SK-N-SH (cell line): ENCODE results near the gene RNU6-9. TPM values are rescaled to one million over a fixed set of nuclear protein-coding genes. Genes with fewer than 3 reads are reported as not detected.

Experiments
- CTCF ChIA-PET: fragments of 300-600, 350-600 bp; formaldehyde crosslinking; extraction: SDS; loops from one replicate; lab custom pipeline; 2021; lab: Yijun Ruan, JAX
- POLR2A ChIA-PET: fragments of 350-600 bp; sonication (Branson Sonifier 250); formaldehyde crosslinking; extraction: SDS; loops from one replicate; lab custom pipeline; 2020; ENCODE audit warnings: antibody characterized with exemption, inconsistent platforms; lab: Yijun Ruan, JAX
- DNase-seq: peaks from one replicate; pipeline ENCODE4 v3.0.0; 2012
- H2AFZ ChIP-seq: fragments of 200-600 bp; sonication (generic); 2 replicates; pipeline ENCODE4 v1.8.1; 2016; ENCODE audit warnings: antibody characterized with exemption, mild to moderate bottlenecking, low read depth
- H3F3A ChIP-seq: fragments of 200-600 bp; sonication (generic); replicated peaks from 2 replicates; pipeline ENCODE3; 2016; ENCODE audit warnings: antibody characterized with exemption, mild to moderate bottlenecking; ENCODE audit not compliant: insufficient read depth
- H3K27ac ChIP-seq, 2 experiments: fragments of 200-500 bp in 1 of 2; fragments of 200-600 bp in 1 of 2; sonication (Bioruptor generic) in 1 of 2; sonication (generic), shearing (Covaris generic) in 1 of 2; 2 replicates each; pipeline versions ENCODE4 v1.5.1 to v1.6.1; 2014 to 2016; ENCODE audit warnings: low read depth in 2 of 2, inconsistent platforms in 1 of 2, low read length in 1 of 2, mild to moderate bottlenecking in 1 of 2, mixed read lengths in 1 of 2
- H3K27me3 ChIP-seq: fragments of 200-600 bp; sonication (generic), shearing (Covaris generic); 2 replicates; pipeline ENCODE4 v1.6.1; 2016; ENCODE audit warnings: mixed run types; ENCODE audit not compliant: insufficient read depth
- H3K36me3 ChIP-seq, 2 experiments: fragments of 200-500 bp in 1 of 2; fragments of 200-600 bp in 1 of 2; sonication (Bioruptor generic) in 1 of 2; sonication (generic) in 1 of 2; replicated peaks in 1 of 2; 2 replicates each; pipeline versions ENCODE3 to v1.5.1; 2014 to 2016; ENCODE audit warnings: low read length in 1 of 2, mild to moderate bottlenecking in 1 of 2; ENCODE audit not compliant: insufficient read depth in 2 of 2, control insufficient read depth in 1 of 2
- H3K4me1 ChIP-seq, 2 experiments: fragments of 200-500 bp in 1 of 2; fragments of 200-600 bp in 1 of 2; sonication (Bioruptor generic) in 1 of 2; sonication (generic), shearing (Covaris generic) in 1 of 2; 2 replicates each; pipeline versions ENCODE4 v1.5.1 to v1.6.1; 2014 to 2016; ENCODE audit warnings: low read depth in 1 of 2, low read length in 1 of 2, mixed run types in 1 of 2; ENCODE audit not compliant: insufficient read depth in 2 of 2, control insufficient read depth in 1 of 2
- H3K4me2 ChIP-seq: fragments of 200-600 bp; sonication (generic), shearing (Covaris generic); 2 replicates; pipeline ENCODE4 v1.6.1; 2017; ENCODE audit warnings: mixed run types
- H3K4me3 ChIP-seq, 2 experiments: fragments of 200-500 bp in 1 of 2; fragments of 200-600 bp in 1 of 2; sonication (Bioruptor generic) in 1 of 2; sonication (generic), shearing (Covaris generic) in 1 of 2; 2 replicates each; pipeline versions ENCODE4 v1.5.1 to v1.8.1; 2014 to 2016; ENCODE audit warnings: low read depth in 2 of 2, inconsistent platforms in 1 of 2, low read length in 1 of 2, mild to moderate bottlenecking in 1 of 2, mixed read lengths in 1 of 2, moderate library complexity in 1 of 2
- H3K79me2 ChIP-seq: fragments of 200-600 bp; sonication (generic); 2 replicates; pipeline ENCODE4 v1.8.1; 2017; ENCODE audit warnings: mild to moderate bottlenecking; ENCODE audit not compliant: insufficient read depth
- H3K9ac ChIP-seq: fragments of 200-600 bp; sonication (generic); 2 replicates; pipeline ENCODE4 v1.6.1; 2017; ENCODE audit warnings: mixed run types
- H3K9me2 ChIP-seq: fragments of 200-600 bp; sonication (generic); 2 replicates; pipeline ENCODE4 v1.6.1; 2017; ENCODE audit warnings: mixed run types
- H3K9me3 ChIP-seq: fragments of 200-600 bp; sonication (generic); 2 replicates; pipeline ENCODE4 v1.6.1; 2017; ENCODE audit warnings: mixed run types, mild to moderate bottlenecking, moderate library complexity
- H4K20me1 ChIP-seq: fragments of 200-600 bp; sonication (generic); 2 replicates; pipeline ENCODE4 v1.6.1; 2017; ENCODE audit warnings: mild to moderate bottlenecking, mixed run types; ENCODE audit not compliant: insufficient read depth
- CHD2 ChIP-seq: fragments of 150-350 bp; IDR thresholded peaks from 2 replicates; pipeline ENCODE4 v1.6.1; 2018; ENCODE audit warnings: low read length; ENCODE audit not compliant: partially characterized antibody
- EP300 ChIP-seq, 2 experiments: IDR thresholded peaks; 2 replicates each; pipeline versions ENCODE4 v1.4.0 to v1.6.1; 2012; ENCODE audit warnings: borderline replicate concordance in 1 of 2, low read depth in 1 of 2, low read length in 1 of 2
- EZH2phosphoT487 ChIP-seq: fragments of 200-600 bp; sonication (generic); IDR thresholded peaks from 2 replicates; pipeline ENCODE4 v1.6.1; 2017; ENCODE audit warnings: low read depth, mixed run types, mild to moderate bottlenecking, antibody characterized with exemption, moderate library complexity, borderline replicate concordance
- FOSL2 ChIP-seq: IDR thresholded peaks from 2 replicates; pipeline ENCODE4 v1.4.0; 2012; ENCODE audit warnings: low read depth, mild to moderate bottlenecking, moderate library complexity, borderline replicate concordance
- FOXM1 ChIP-seq: IDR thresholded peaks from 2 replicates; pipeline ENCODE4 v1.4.0; 2012; ENCODE audit warnings: low read depth, mild to moderate bottlenecking
- GATA2 ChIP-seq: sonication (generic); formaldehyde crosslinking; IDR thresholded peaks from 2 replicates; pipeline ENCODE4 v1.5.0; 2020; ENCODE audit warnings: mild to moderate bottlenecking, missing genetic modification reagents
- JUND ChIP-seq: IDR thresholded peaks from 2 replicates; pipeline ENCODE4 v1.4.0; 2012
- MXI1 ChIP-seq: IDR thresholded peaks from 2 replicates; pipeline ENCODE4 v1.6.1; 2012; ENCODE audit warnings: mild to moderate bottlenecking, low read depth, low read length, improper control_type of control experiment
- POLR2AphosphoS5 ChIP-seq: IDR thresholded peaks from 2 replicates; pipeline ENCODE4 v1.6.1; 2012; ENCODE audit warnings: low read depth, low read length
- REST ChIP-seq: IDR thresholded peaks from 2 replicates; pipeline ENCODE4 v1.6.1; 2012; ENCODE audit warnings: mild to moderate bottlenecking, low read depth, low read length, moderate library complexity
- RXRA ChIP-seq: IDR thresholded peaks from 2 replicates; pipeline ENCODE4 v1.4.0; 2012; ENCODE audit warnings: low read depth, mild to moderate bottlenecking, borderline replicate concordance
- SMC3 ChIP-seq: IDR thresholded peaks from 2 replicates; pipeline ENCODE4 v1.6.1; 2012; ENCODE audit warnings: low read depth, low read length, improper control_type of control experiment
- TAF1 ChIP-seq: IDR thresholded peaks from 2 replicates; pipeline ENCODE4 v1.6.1; 2012; ENCODE audit warnings: low read depth, mild to moderate bottlenecking, low read length, moderate library complexity, borderline replicate concordance
- WGBS: methylation state at CpG from one replicate; pipeline ENCODE4 v1.1.6; 2017; ENCODE audit warnings: low lambda C conversion rate; 5-methylcytosine and 5-hydroxymethylcytosine counted together
- polyA plus RNA-seq, 3 experiments: library from polyadenylated mRNA; depleted of rRNA; stranded (reverse); fragments of >200 nt; gene quantifications; 2 replicates each; pipeline ENCODE4 v1.2.3, GENCODE V29; 2012
- TF ChIP-seq, protein P1 (sequence below): IDR thresholded peaks from 2 replicates; pipeline ENCODE4; 2012
- TF ChIP-seq, protein P2 (sequence below): IDR thresholded peaks from 2 replicates; pipeline ENCODE4 v1.4.0; 2012; ENCODE audit warnings: low read depth, borderline replicate concordance
- TF ChIP-seq, protein P3 (sequence below): IDR thresholded peaks from 2 replicates; pipeline ENCODE4 v1.4.0; 2012; ENCODE audit warnings: low read depth

RNU6-9 gene
- polyA plus RNA-seq, 1 of the 3 experiments (the other 2 are of a cell fraction) = not detected

DNA sequence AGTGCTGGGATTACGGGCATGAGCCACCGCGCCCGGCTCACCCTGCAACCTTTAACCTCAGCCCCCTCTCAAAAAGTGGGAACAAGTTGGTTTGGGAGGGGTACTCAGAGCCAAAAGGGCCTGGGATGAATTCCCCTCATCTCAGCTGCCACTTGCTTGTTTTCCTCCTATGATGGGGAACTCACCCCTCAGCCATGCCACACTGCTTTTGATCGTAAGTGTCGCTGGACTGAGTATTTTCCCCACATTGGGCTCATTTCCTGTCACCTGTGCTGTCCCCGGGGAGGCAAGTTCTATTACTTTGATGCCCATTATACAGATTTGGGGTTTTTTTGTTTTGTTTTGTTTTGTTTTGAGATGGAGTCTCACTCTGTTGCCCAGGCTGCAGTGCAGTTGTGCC is 13.2 kb downstream of the RNU6-9 start (continued):
- TF ChIP-seq RXRA = no peak

- H3K36me3 ChIP-seq = no peaks in the 10 kb centered on the region
- peaks cover 84% of the 10 kb centered on the region for H3K79me2 ChIP-seq
- H3K4me2 ChIP-seq = no peak overlapping the region
- no peak overlapping the region for H3K9ac ChIP-seq
- peaks cover 2% of the 10 kb centered on the region for H3F3A ChIP-seq
- no peaks in the 10 kb centered on the region for H3K9me3 ChIP-seq
- 88% methylated on average over 7 of the region's 14 CpGs for WGBS
- H3K27me3 ChIP-seq = no peaks in the 10 kb centered on the region
- no peaks in the 10 kb centered on the region; a peak in 2 of 4 replicates for H3K4me1 ChIP-seq
- H4K20me1 ChIP-seq = peaks cover 63% of the 10 kb centered on the region
- no peak for TF ChIP-seq GATA2
- TF ChIP-seq TAF1 = no peak
- no peak for TF ChIP-seq CHD2
- no peak for TF ChIP-seq SMC3
- H2AFZ ChIP-seq = no peak overlapping the region
- POLR2A ChIA-PET = no interaction called here
- no peaks in the 10 kb centered on the region for H3K9me2 ChIP-seq
- no peak for DNase-seq
- no peak overlapping the region for H3K27ac ChIP-seq
- CTCF ChIA-PET = interaction anchor here (0.6 to 2.8 kb wide), 4 partner anchors 10 to 43 kb away, joined by 3 to 7 read pairs (median 5); no protein-coding TSS in a partner anchor
- no peak overlapping the region for H3K4me3 ChIP-seq
Measured at GRCh38 chr19:907183-907853, 14.0 kb downstream of the RNU6-9 start.

DNA sequence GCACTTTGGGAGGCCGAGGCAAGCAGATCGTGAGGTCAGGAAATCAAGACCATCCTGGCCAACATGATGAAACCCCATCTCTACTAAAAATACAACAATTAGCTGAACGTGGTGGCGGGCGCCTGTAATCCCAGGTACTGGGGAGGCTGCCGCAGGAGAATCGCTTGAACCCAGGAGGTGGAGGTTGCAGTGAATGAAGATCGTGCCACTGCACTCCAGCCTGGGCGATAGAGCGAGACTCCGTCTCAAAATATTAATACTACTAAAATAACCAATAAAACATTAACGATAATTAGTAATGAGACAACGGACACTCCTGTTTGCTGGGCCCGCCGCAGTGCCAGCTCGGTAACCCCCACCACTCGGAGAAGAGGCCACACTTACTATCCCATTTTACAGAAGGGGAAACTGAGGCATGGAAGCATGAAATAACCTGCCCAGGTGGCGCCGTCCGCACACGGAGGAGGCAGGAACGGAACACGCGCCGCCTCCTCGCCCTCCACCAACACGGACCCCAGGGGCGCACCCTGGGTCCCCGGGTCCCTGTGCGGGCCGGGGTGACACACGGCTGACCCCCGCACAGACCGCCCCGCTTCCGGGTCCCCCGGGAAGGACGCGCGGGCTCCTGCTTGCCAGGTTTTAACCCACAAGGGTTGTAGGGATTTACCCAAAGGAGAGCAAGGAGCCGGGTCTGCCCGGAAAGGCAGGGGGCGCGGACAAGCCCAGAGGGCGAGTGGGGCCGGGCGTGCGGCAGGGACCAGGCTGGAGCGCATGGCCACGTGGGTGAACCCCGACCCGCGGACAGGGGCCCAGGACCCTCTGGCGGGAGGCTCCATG is 18.1 kb downstream of the RNU6-9 start:
- DNase-seq = peak; percentile 59
- ChIA-PET CTCF (interaction anchor here (1.2 kb wide), 1 partner anchor 48 kb away, joined by 3 read pairs; no protein-coding TSS in a partner anchor), POLR2A (no interaction called here)
- Histone ChIP-seq H3K27ac (no peak overlapping the region), H3K9me3 (no peaks in the 10 kb centered on the region), H3K4me2 (peak overlapping the region; percentile 62; the same call in 1 of the 2 replicates), H2AFZ (no peak overlapping the region), H3K4me1 (peaks cover 0 to 4% of the 10 kb centered on the region in 2 experiments; a peak in 2 of 4 replicates), H4K20me1 (peaks cover 32% of the 10 kb centered on the region), H3K4me3 (0 out of 4 replicates have a peak overlapping the region, but pooled peaks of 1 of the 2 experiments have one; percentile 7), H3K27me3 (no peaks in the 10 kb centered on the region), H3K36me3 (no peaks in the 10 kb centered on the region), H3K9me2 (no peaks in the 10 kb centered on the region), H3K79me2 (peaks cover 53% of the 10 kb centered on the region), H3F3A (peaks cover 10% of the 10 kb centered on the region), H3K9ac (no peak overlapping the region)
- 88% methylated on average over 54 of the region's 54 CpGs for WGBS
- no peak for TF ChIP-seq EZH2phosphoT487
- no peak for TF ChIP-seq CHD2
- TF ChIP-seq POLR2AphosphoS5 = no peak
- TF ChIP-seq MXI1 = no peak
- TF ChIP-seq, protein P1, sequence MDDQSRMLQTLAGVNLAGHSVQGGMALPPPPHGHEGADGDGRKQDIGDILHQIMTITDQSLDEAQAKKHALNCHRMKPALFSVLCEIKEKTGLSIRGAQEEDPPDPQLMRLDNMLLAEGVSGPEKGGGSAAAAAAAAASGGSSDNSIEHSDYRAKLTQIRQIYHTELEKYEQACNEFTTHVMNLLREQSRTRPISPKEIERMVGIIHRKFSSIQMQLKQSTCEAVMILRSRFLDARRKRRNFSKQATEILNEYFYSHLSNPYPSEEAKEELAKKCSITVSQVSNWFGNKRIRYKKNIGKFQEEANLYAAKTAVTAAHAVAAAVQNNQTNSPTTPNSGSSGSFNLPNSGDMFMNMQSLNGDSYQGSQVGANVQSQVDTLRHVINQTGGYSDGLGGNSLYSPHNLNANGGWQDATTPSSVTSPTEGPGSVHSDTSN = no peak
- TF ChIP-seq REST = no peak
- TF ChIP-seq EP300 (IDR thresholded peaks at IDR 0.05; ENCODE audit: borderline replicate concordance in 1 of 2, low read depth in 1 of 2, low read length in 1 of 2) = no peak
- TF ChIP-seq, protein P2, sequence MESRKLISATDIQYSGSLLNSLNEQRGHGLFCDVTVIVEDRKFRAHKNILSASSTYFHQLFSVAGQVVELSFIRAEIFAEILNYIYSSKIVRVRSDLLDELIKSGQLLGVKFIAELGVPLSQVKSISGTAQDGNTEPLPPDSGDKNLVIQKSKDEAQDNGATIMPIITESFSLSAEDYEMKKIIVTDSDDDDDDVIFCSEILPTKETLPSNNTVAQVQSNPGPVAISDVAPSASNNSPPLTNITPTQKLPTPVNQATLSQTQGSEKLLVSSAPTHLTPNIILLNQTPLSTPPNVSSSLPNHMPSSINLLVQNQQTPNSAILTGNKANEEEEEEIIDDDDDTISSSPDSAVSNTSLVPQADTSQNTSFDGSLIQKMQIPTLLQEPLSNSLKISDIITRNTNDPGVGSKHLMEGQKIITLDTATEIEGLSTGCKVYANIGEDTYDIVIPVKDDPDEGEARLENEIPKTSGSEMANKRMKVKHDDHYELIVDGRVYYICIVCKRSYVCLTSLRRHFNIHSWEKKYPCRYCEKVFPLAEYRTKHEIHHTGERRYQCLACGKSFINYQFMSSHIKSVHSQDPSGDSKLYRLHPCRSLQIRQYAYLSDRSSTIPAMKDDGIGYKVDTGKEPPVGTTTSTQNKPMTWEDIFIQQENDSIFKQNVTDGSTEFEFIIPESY = no peak
- no peak for TF ChIP-seq TAF1
- no peak for TF ChIP-seq JUND
- TF ChIP-seq, protein P3, sequence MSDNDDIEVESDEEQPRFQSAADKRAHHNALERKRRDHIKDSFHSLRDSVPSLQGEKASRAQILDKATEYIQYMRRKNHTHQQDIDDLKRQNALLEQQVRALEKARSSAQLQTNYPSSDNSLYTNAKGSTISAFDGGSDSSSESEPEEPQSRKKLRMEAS = no peak
- TF ChIP-seq FOSL2 = no peak
- no peak for TF ChIP-seq FOXM1
